Psoas muscle (tissue), 8 donors: ENCODE measurements around the gene ABR. TPM values are rescaled to one million over a fixed set of nuclear protein-coding genes. Genes with fewer than 3 reads are reported as not detected.
A peak's percentile ranks its signal among the peaks of the same experiment; 100 is the strongest.

ENCODE experiments used
- ATAC-seq, 4 donors: fragments of 200-7000 bp; cut with Tn5 transposase; one replicate each; pipeline ENCODE4 v1.9.1; 2020; ENCODE audit warnings: moderate library complexity in 3 of 4, mild to moderate bottlenecking in 2 of 4
- DNase-seq, 2 donors: peaks; one replicate each; pipeline ENCODE4 v3.0.0-alpha.2; 2020
- H3K27ac ChIP-seq: fragments of 200-600 bp; one replicate; pipeline ENCODE4 v1.8.0; 2022
- H3K27me3 ChIP-seq, 3 donors: fragments of 200-600 bp in 1 of 3; one replicate each; pipeline versions ENCODE4 v1.6.1 to v1.8.0; 2013 to 2022; ENCODE audit warnings: low read length in 2 of 3, mild to moderate bottlenecking in 2 of 3, moderate library complexity in 1 of 3; ENCODE audit not compliant: insufficient read depth in 3 of 3
- H3K36me3 ChIP-seq, 2 donors: fragments of 200-600 bp in 1 of 2; one replicate each; pipeline versions ENCODE4 v1.6.1 to v1.8.0; 2013 to 2022; ENCODE audit warnings: low read depth in 1 of 2, mild to moderate bottlenecking in 1 of 2, moderate library complexity in 1 of 2; ENCODE audit not compliant: insufficient read depth in 1 of 2
- H3K4me1 ChIP-seq: fragments of 200-600 bp; one replicate; pipeline ENCODE4 v1.8.0; 2022
- H3K4me3 ChIP-seq: fragments of 200-600 bp; one replicate; pipeline ENCODE4 v1.8.0; 2022; ENCODE audit warnings: mild to moderate bottlenecking
- H3K9me3 ChIP-seq: fragments of 200-600 bp; one replicate; pipeline ENCODE4 v1.8.0; 2022
- CTCF ChIP-seq: fragments of 200-600 bp; IDR thresholded peaks from one replicate; pipeline ENCODE4 v1.8.0; 2022; ENCODE audit warnings: antibody characterized with exemption
- WGBS, 3 donors: extraction: QIAGEN DNeasy Blood & Tissue Kit; methylation state at CpG; one replicate each; pipeline versions ENCODE4 v1.1.6 to v1.1.7; 2013; 5-methylcytosine and 5-hydroxymethylcytosine counted together
- intact Hi-C, 2 donors: fragments of 100-400 bp; cut with DNase I; formaldehyde crosslinking; loops; one replicate each; pipeline versions ENCODE4 v1.11.0 to v1.14.2; 2022
- polyA plus RNA-seq, 3 donors: library from polyadenylated mRNA; stranded (reverse); fragments of 200-250 nt; gene quantifications; one replicate each; pipeline ENCODE4 v1.2.3, GENCODE V29; 2013
- total RNA-seq, 4 donors: library from RNA; stranded (reverse); fragmentation: NEBNext Ultra II Directional in 2 of 4; extraction: Animal tissue kit (Norgen Biotek cat#: 25700) in 2 of 4; gene quantifications; one replicate each; pipeline versions ENCODE4 v1.2.1 to v1.2.4, GENCODE V29; 2021 to 2023
- donor health status: healthy with polysubstance abuse.
- donor health status: DM: no; HTN: no; CAD: no; lungs with moderate emphysema.
- donor health status: Bipolar disorder and iron deficiency.
- donor health status: healthy.
- donor health status: DM: yes; HTN: yes; CAD: no.
- donor health status: DM: no; HTN: no; CAD: no.
- donor health status: DM: no; HTN: no; CAD: no.
- donor health status: DM: yes; HTN: yes; CAD: no.

Gene ABR
- total and polyA plus RNA-seq, 7 donors, result 5.8 to 25.4 (median 9.8) TPM

- Histone ChIP-seq H3K4me1 (peaks cover 9% of the 10 kb centered on the region), H3K27ac (no peak overlapping the region), H3K9me3 (no peaks in the 10 kb centered on the region), H3K36me3 (peaks cover 0 to 4% of the 10 kb centered on the region in 2 donors), H3K27me3 (no peaks in the 10 kb centered on the region), H3K4me3 (no peak overlapping the region)
- no peak for ATAC-seq
- no peak for TF ChIP-seq CTCF
- peak in 1 of 2 donors; percentile 37 for DNase-seq
- intact Hi-C loops, result no loop called here
- WGBS, 3 donors, result 70 to 74% (median 71%) methylated on average over 19 of the region's 19 CpGs
These were observed 96.2 kb downstream of the ABR start for GRCh38 chr17:1083451-1084187.

DNA sequence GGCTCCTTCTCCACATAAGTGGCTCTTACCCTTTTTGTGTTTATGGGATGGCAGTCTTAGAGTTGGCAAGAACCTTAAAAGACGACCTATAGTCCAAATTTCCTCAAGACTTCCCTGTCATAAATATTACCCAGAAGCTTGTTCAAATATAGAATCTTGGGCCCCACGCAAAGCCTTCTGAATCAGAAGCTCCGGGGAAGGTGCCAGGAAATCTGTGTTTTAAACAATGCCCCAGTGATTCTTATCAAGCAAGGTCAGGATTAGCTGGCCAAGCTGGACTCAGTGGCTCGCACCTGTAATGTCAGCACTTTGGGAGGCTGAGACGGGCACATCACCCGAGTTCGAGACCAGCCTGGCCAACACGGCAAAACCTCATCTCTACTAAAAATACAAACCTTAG is 97.2 kb downstream of the ABR start:
- Histone ChIP-seq H3K36me3 (peaks cover 0 to 4% of the 10 kb centered on the region in 2 donors), H3K27ac (no peak overlapping the region), H3K27me3 (no peaks in the 10 kb centered on the region), H3K4me1 (peaks cover under 1% of the 10 kb centered on the region), H3K9me3 (no peaks in the 10 kb centered on the region), H3K4me3 (no peak overlapping the region)
- DNase-seq, result no peak
- intact Hi-C loops, result no loop called here
- no peak for TF ChIP-seq CTCF
- WGBS, 3 donors, result 78 to 81% (median 78%) methylated on average over 8 of the region's 8 CpGs
- ATAC-seq, result no peak

DNA sequence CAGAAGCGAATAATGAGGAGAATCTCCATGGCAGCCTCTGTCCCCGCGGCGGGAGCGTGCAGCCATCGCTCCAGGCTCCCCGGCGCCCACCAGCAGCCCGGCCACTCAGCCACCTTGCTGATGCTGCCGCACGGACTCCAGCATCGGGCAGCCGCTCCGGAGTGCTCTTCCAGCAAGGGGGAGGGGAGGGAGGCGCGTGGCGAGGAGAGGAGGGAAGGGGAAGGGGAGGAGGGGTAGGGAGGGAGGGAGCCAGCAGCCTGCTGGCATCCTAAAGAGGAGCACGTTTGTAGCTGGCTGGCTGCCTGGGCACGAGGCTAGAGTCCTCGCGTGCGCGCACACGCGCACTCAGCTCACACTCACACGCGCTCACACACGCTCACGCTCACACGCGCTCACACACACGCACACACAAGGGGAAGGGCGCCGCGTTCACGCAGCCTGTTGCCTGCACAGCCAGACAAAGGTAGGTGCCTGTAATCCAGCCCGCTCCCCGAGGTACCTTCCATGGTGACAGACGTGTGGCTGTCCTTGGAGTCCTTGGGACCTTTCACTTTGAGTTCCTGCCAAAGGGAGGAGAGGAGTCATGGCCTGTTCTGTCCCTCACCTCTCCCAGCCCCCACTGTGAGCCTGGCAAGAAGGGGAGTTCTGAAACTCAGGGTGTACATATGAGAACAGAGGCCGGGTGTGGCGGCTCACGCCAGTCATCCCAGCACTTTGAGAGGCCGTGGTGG is 100.8 kb downstream of the ABR start:
- 68 to 82% (median 78%) methylated on average over 42 to 43 of the region's 43 CpGs for WGBS, 3 donors
- peak in 1 of 2 donors; percentile 51 for DNase-seq
- H3K36me3 ChIP-seq, result peaks cover 0 to 13% of the 10 kb centered on the region in 2 donors
- peak in 2 of 4 donors; percentile 11 to 15 for ATAC-seq
- no peak overlapping the region for H3K4me3 ChIP-seq
- H3K27me3 ChIP-seq, result no peaks in the 10 kb centered on the region
- H3K9me3 ChIP-seq, result no peaks in the 10 kb centered on the region
- no peak for TF ChIP-seq CTCF
- intact Hi-C loops, result no loop called here
- peaks cover 5% of the 10 kb centered on the region for H3K4me1 ChIP-seq
- H3K27ac ChIP-seq, result no peak overlapping the region

- intact Hi-C loops, result no loop called here
- Histone ChIP-seq H3K4me1 (peaks cover 5% of the 10 kb centered on the region), H3K9me3 (no peaks in the 10 kb centered on the region), H3K4me3 (no peak overlapping the region), H3K27me3 (no peaks in the 10 kb centered on the region), H3K36me3 (peaks cover 0 to 13% of the 10 kb centered on the region in 2 donors), H3K27ac (no peak overlapping the region)
- DNase-seq, result peak in 1 of 2 donors; percentile 45
- no peak for ATAC-seq
- no peak for TF ChIP-seq CTCF
- WGBS, 3 donors, result 83 to 84% (median 84%) methylated on average over 42 of the region's 42 CpGs
These were observed 101.6 kb downstream of the ABR start for GRCh38 chr17:1077986-1078711.
